Body of pancreas (tissue), 4 donors: ENCODE data around the gene TEX9.

Experiments used
- POLR2A ChIP-seq, 3 donors: fragments of 450-650 bp; IDR thresholded peaks; one replicate each; pipeline ENCODE4 v1.6.1; 2016; ENCODE audit warnings: antibody characterized with exemption in 3 of 3, mild to moderate bottlenecking in 2 of 3
- TF ChIP-seq, protein P1 (sequence below), 7 experiments: fragments of 450-650 bp in 4 of 7; fragments of 200-600 bp in 3 of 7; sonication (generic) in 3 of 7; IDR thresholded peaks; one replicate each; pipeline ENCODE4 v1.5.1; 2016 to 2019; ENCODE audit warnings: antibody characterized with exemption in 7 of 7

GRCh38 chr15:56320316-56320715, 44.9 kb upstream of the TEX9 start:
- TF ChIP-seq, protein P1, sequence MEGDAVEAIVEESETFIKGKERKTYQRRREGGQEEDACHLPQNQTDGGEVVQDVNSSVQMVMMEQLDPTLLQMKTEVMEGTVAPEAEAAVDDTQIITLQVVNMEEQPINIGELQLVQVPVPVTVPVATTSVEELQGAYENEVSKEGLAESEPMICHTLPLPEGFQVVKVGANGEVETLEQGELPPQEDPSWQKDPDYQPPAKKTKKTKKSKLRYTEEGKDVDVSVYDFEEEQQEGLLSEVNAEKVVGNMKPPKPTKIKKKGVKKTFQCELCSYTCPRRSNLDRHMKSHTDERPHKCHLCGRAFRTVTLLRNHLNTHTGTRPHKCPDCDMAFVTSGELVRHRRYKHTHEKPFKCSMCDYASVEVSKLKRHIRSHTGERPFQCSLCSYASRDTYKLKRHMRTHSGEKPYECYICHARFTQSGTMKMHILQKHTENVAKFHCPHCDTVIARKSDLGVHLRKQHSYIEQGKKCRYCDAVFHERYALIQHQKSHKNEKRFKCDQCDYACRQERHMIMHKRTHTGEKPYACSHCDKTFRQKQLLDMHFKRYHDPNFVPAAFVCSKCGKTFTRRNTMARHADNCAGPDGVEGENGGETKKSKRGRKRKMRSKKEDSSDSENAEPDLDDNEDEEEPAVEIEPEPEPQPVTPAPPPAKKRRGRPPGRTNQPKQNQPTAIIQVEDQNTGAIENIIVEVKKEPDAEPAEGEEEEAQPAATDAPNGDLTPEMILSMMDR (IDR thresholded peaks at IDR 0.05), result no peak
- no peak for TF ChIP-seq POLR2A (IDR thresholded peaks at IDR 0.05)
